ENCODE measurements around the gene RWDD4. TPM values are rescaled to one million over a fixed set of nuclear protein-coding genes. Genes with fewer than 3 reads are reported as not detected.

The RWDD4 gene
- total RNA-seq, 1 experiment from 2014 or later, result 29.6 TPM

GRCh38 chr4:183601381-183601780, 57.6 kb downstream of the RWDD4 start:
- intact Hi-C loops (cut with micrococcal nuclease), result loop anchor here (10.0 kb wide), 1 partner anchor 97 kb away; the partner anchor contains the start of gene ING2
- CTCF ChIA-PET, result no interaction called here

GRCh38 chr4:183600189-183600685, 58.7 kb downstream of the RWDD4 start:
- no peak overlapping the region for H3K4me2 ChIP-seq (ENCODE audit: low read length)
- CTCF ChIA-PET, result interaction anchor here (0.7 kb wide), 1 partner anchor 96 kb away, joined by 3 read pairs; no protein-coding TSS in a partner anchor
- no peak for TF ChIP-seq EZH2 (IDR thresholded peaks at IDR 0.05; ENCODE audit: low read length, unreplicated experiment)
- peak; percentile 48 for TF ChIP-seq CTCF (conservative IDR thresholded peaks at IDR 0.05; ENCODE audit: low read depth, low read length)
- no peak for TF ChIP-seq EZH2phosphoT487 (IDR thresholded peaks at IDR 0.05; ENCODE audit: borderline replicate concordance, low read length)
- POLR2A ChIA-PET (ENCODE audit: unreplicated experiment), result no interaction called here
- H3K4me1 ChIP-seq (ENCODE audit: insufficient read depth, low read length), result no peaks in the 10 kb centered on the region; the same call in 1 of the 2 replicates
- H3K27ac ChIP-seq (ENCODE audit: low read length), result no peak overlapping the region
- BruUV-seq (replicated peaks), result no TSS peak
- DNase-seq, result peak; percentile 16
- no peaks in the 10 kb centered on the region for H3K9me3 ChIP-seq (ENCODE audit: low read length)
- ATAC-seq, result no peak; the same call in 1 of the 2 replicates
- H4K20me1 ChIP-seq (ENCODE audit: low read length), result no peaks in the 10 kb centered on the region
- H3K36me3 ChIP-seq (ENCODE audit: low read depth, low read length), result no peaks in the 10 kb centered on the region
- H3K9me2 ChIP-seq (replicated peaks; ENCODE audit: low read length), result no peaks in the 10 kb centered on the region
- no peak overlapping the region for H2AFZ ChIP-seq (ENCODE audit: low read length)
- H3K27me3 ChIP-seq (ENCODE audit: low read length), result no peaks in the 10 kb centered on the region
- no peaks in the 10 kb centered on the region for H3F3A ChIP-seq (ENCODE audit: low read length, unreplicated experiment)
- H3K9ac ChIP-seq (ENCODE audit: low read length), result no peak overlapping the region
- no peaks in the 10 kb centered on the region for H3K79me2 ChIP-seq (ENCODE audit: low read length)
- intact Hi-C loops (cut with micrococcal nuclease), result loop anchor here (1.0 to 10.0 kb wide), 2 partner anchors 95 to 128 kb away; partner anchors contain the start of gene ING2
- no peak overlapping the region for H3K4me3 ChIP-seq (ENCODE audit: low read length)

More at GRCh38 chr4:183601381-183601780, 57.6 kb downstream of the RWDD4 start:
- H3K9me2 ChIP-seq (replicated peaks; ENCODE audit: low read length), result no peaks in the 10 kb centered on the region
- no peak overlapping the region for H2AFZ ChIP-seq (ENCODE audit: low read length)
- H3K9me3 ChIP-seq (ENCODE audit: low read length), result no peaks in the 10 kb centered on the region
- H3K27me3 ChIP-seq (ENCODE audit: low read length), result no peaks in the 10 kb centered on the region
- DNase-seq (no peak), ATAC-seq (no peak)
- H3K4me2 ChIP-seq (ENCODE audit: low read length), result no peak overlapping the region
- H3F3A ChIP-seq (ENCODE audit: low read length, unreplicated experiment), result no peaks in the 10 kb centered on the region
- no peaks in the 10 kb centered on the region for H3K4me1 ChIP-seq (ENCODE audit: insufficient read depth, low read length)
- no peak overlapping the region for H3K9ac ChIP-seq (ENCODE audit: low read length)
- H3K4me3 ChIP-seq (ENCODE audit: low read length), result no peak overlapping the region
- no peaks in the 10 kb centered on the region for H3K79me2 ChIP-seq (ENCODE audit: low read length)
- TF ChIP-seq CTCF (conservative IDR thresholded peaks at IDR 0.05; ENCODE audit: low read depth, low read length), result no peak
- no peak for TF ChIP-seq EZH2 (IDR thresholded peaks at IDR 0.05; ENCODE audit: low read length, unreplicated experiment)
- no peak for TF ChIP-seq EZH2phosphoT487 (IDR thresholded peaks at IDR 0.05; ENCODE audit: borderline replicate concordance, low read length)
- POLR2A ChIA-PET (ENCODE audit: unreplicated experiment), result no interaction called here
- no peak overlapping the region for H3K27ac ChIP-seq (ENCODE audit: low read length)
- BruUV-seq (replicated peaks), result no TSS peak
- H4K20me1 ChIP-seq (ENCODE audit: low read length), result no peaks in the 10 kb centered on the region
- H3K36me3 ChIP-seq (ENCODE audit: low read depth, low read length), result no peaks in the 10 kb centered on the region

- H3F3A ChIP-seq (ENCODE audit: low read length, unreplicated experiment), result no peaks in the 10 kb centered on the region
- DNase-seq, result peak; percentile 2
- no peak overlapping the region for H3K27ac ChIP-seq (ENCODE audit: low read length)
- no peaks in the 10 kb centered on the region for H3K36me3 ChIP-seq (ENCODE audit: low read depth, low read length)
- H3K9me2 ChIP-seq (replicated peaks; ENCODE audit: low read length), result no peaks in the 10 kb centered on the region
- H3K4me2 ChIP-seq (ENCODE audit: low read length), result no peak overlapping the region
- H4K20me1 ChIP-seq (ENCODE audit: low read length), result no peaks in the 10 kb centered on the region
- CTCF ChIA-PET, result no interaction called here
- no peak overlapping the region for H3K4me3 ChIP-seq (ENCODE audit: low read length)
- H3K9me3 ChIP-seq (ENCODE audit: low read length), result no peaks in the 10 kb centered on the region
- POLR2A ChIA-PET (ENCODE audit: unreplicated experiment), result no interaction called here
- no peaks in the 10 kb centered on the region; the same call in 1 of the 2 replicates for H3K4me1 ChIP-seq (ENCODE audit: insufficient read depth, low read length)
- TF ChIP-seq EZH2 (IDR thresholded peaks at IDR 0.05; ENCODE audit: low read length, unreplicated experiment) (no peak), EZH2phosphoT487 (IDR thresholded peaks at IDR 0.05; ENCODE audit: borderline replicate concordance, low read length) (no peak), CTCF (conservative IDR thresholded peaks at IDR 0.05; ENCODE audit: low read depth, low read length) (no peak)
- H3K9ac ChIP-seq (ENCODE audit: low read length), result no peak overlapping the region
- H2AFZ ChIP-seq (ENCODE audit: low read length), result no peak overlapping the region
- no peaks in the 10 kb centered on the region for H3K79me2 ChIP-seq (ENCODE audit: low read length)
- H3K27me3 ChIP-seq (ENCODE audit: low read length), result no peaks in the 10 kb centered on the region
- intact Hi-C loops (cut with micrococcal nuclease), result loop anchor here (1.0 to 10.0 kb wide), 2 partner anchors 95 to 127 kb away; partner anchors contain the start of gene ING2
- ATAC-seq, result no peak
- no TSS peak for BruUV-seq (replicated peaks)
Observed at GRCh38 chr4:183599690-183600089, 59.3 kb downstream of the RWDD4 start.

Data from PC-3 (cell line).